ENCODE data around the gene SIGLEC12. TPM values are rescaled to one million over a fixed set of nuclear protein-coding genes. Genes with fewer than 3 reads are reported as not detected.
A peak's percentile ranks its signal among the peaks of the same experiment; 100 is the strongest.

Gene SIGLEC12
- total and polyA plus RNA-seq, 9 of the 15 experiments (the other 6 are each of a cell fraction or from before 2014, with no cell fraction given) = 0.08 to 1.3 (median 0.54) TPM

- no peak for TF ChIP-seq ZBTB33 (CRISPR knock-in tag; IDR thresholded peaks at IDR 0.05)
- TF ChIP-seq SRSF3 (IDR thresholded peaks at IDR 0.05; ENCODE audit: insufficient read depth, low read length) = no peak
- no peak for TF ChIP-seq POU5F1 (IDR thresholded peaks at IDR 0.05; ENCODE audit: borderline replicate concordance, low read depth, low read length, partially characterized antibody)
- TF ChIP-seq MCM7 (IDR thresholded peaks at IDR 0.05) = no peak
- no peak for TF ChIP-seq SP1 (CRISPR knock-in tag; IDR thresholded peaks at IDR 0.05)
- TF ChIP-seq ZBED1 (IDR thresholded peaks at IDR 0.05) = no peak
- TF ChIP-seq HLTF (IDR thresholded peaks at IDR 0.05) = no peak
- TF ChIP-seq PREB (CRISPR knock-in tag; IDR thresholded peaks at IDR 0.05) = no peak
- no peak for TF ChIP-seq BCOR (IDR thresholded peaks at IDR 0.05)
- TF ChIP-seq CBFA2T2 (conservative IDR thresholded peaks at IDR 0.05) = 0 out of 2 replicates have a peak, but pooled peaks have one; percentile 7
- no peak for TF ChIP-seq PURB (CRISPR knock-in tag; IDR thresholded peaks at IDR 0.05; ENCODE audit: low read depth)
- no peak for TF ChIP-seq ZKSCAN1 (IDR thresholded peaks at IDR 0.05; ENCODE audit: low read depth, low read length)
- TF ChIP-seq JUND (IDR thresholded peaks at IDR 0.05; ENCODE audit: borderline replicate concordance, low read depth, low read length) = 0 out of 2 replicates have a peak, but pooled peaks have one; percentile 37
- peak; percentile 29; the same call in 1 of the 3 replicates for TF ChIP-seq JUND (tag; IDR thresholded peaks at IDR 0.05; ENCODE audit: borderline replicate concordance, low read depth, low read length)
- no peak for TF ChIP-seq POLR2B (IDR thresholded peaks at IDR 0.05; ENCODE audit: low read depth, partially characterized antibody)
- no peak for TF ChIP-seq ZNF431 (CRISPR knock-in tag; IDR thresholded peaks at IDR 0.05)
- TF ChIP-seq TGIF2 (CRISPR knock-in tag; IDR thresholded peaks at IDR 0.05) = no peak
- 0 out of 2 replicates have a peak, but pooled peaks have one; percentile 36 for TF ChIP-seq HDAC2 (IDR thresholded peaks at IDR 0.05)
- TF ChIP-seq FOXA1 (IDR thresholded peaks at IDR 0.05; ENCODE audit: borderline replicate concordance) = no peak
- TF ChIP-seq MTA2 (IDR thresholded peaks at IDR 0.05; ENCODE audit: low read depth) = no peak
- no peak for TF ChIP-seq ZNF146 (CRISPR knock-in tag; IDR thresholded peaks at IDR 0.05; ENCODE audit: unreplicated experiment)
- no peak for TF ChIP-seq STAT6 (CRISPR knock-in tag; IDR thresholded peaks at IDR 0.05)
- no peak for TF ChIP-seq ZFP30 (CRISPR knock-in tag; IDR thresholded peaks at IDR 0.05; ENCODE audit: borderline replicate concordance)
- no peak for TF ChIP-seq LEF1 (IDR thresholded peaks at IDR 0.05)
- TF ChIP-seq CBFB (CRISPR knock-in tag; IDR thresholded peaks at IDR 0.05) = no peak
These were observed 28.4 kb downstream of the SIGLEC12 start (continued) for GRCh38 chr19:51473009-51473707.

All from K562 (cell line).